Suprapubic skin (tissue), 4 donors: ENCODE measurements around the gene RFX3.

Experiments used
- CTCF ChIP-seq, 2 donors: fragments of 200-600 bp in 1 of 2; fragments of 450-650 bp in 1 of 2; sonication (generic) in 1 of 2; IDR thresholded peaks; one replicate each; pipeline ENCODE4 v1.5.1; 2016 to 2019; ENCODE audit warnings: antibody characterized with exemption in 2 of 2, mild to moderate bottlenecking in 1 of 2, moderate library complexity in 1 of 2
- EP300 ChIP-seq: sonication (generic); formaldehyde crosslinking; IDR thresholded peaks from one replicate; pipeline ENCODE4 v1.6.1; 2017; ENCODE audit warnings: antibody characterized with exemption
- POLR2A ChIP-seq, 2 donors: fragments of 450-650 bp; IDR thresholded peaks; one replicate each; pipeline ENCODE4 v1.6.1; 2017; ENCODE audit warnings: antibody characterized with exemption in 2 of 2, mild to moderate bottlenecking in 2 of 2, moderate library complexity in 2 of 2
- POLR2AphosphoS5 ChIP-seq, 3 donors: sonication (generic); formaldehyde crosslinking; IDR thresholded peaks; one replicate each; pipeline ENCODE4 v1.6.1; 2017; ENCODE audit warnings: antibody characterized with exemption in 3 of 3

GRCh38 chr9:3567988-3568387, 42.2 kb upstream of the RFX3 start:
- TF ChIP-seq POLR2A (IDR thresholded peaks at IDR 0.05) (no peak), CTCF (IDR thresholded peaks at IDR 0.05) (no peak), EP300 (no peak), POLR2AphosphoS5 (IDR thresholded peaks at IDR 0.05) (no peak)
